ENCODE results near the gene ANO10. TPM values are rescaled to one million over a fixed set of nuclear protein-coding genes. Genes with fewer than 3 reads are reported as not detected.

Gene ANO10
- total RNA-seq, 1 experiment from 2014 or later = 32.6 TPM

GRCh38 chr3:43423639-43424038 is 198.2 kb downstream of the ANO10 start:
- H2AFZ ChIP-seq = no peak overlapping the region
- BruUV-seq (replicated peaks) = no TSS peak
- H3K27me3 ChIP-seq (ENCODE audit: insufficient read depth, low read depth) = no peaks in the 10 kb centered on the region
- no peaks in the 10 kb centered on the region for H3K9me2 ChIP-seq (ENCODE audit: insufficient read depth)
- H3K27ac ChIP-seq = no peak overlapping the region
- H3K4me3 ChIP-seq = no peak overlapping the region
- TF ChIP-seq EZH2 (IDR thresholded peaks at IDR 0.05; ENCODE audit: low read depth) (no peak), CTCF (conservative IDR thresholded peaks at IDR 0.05) (no peak)
- no peak for DNase-seq
- no peaks in the 10 kb centered on the region for H3F3A ChIP-seq (ENCODE audit: insufficient read depth, low read depth)
- no peaks in the 10 kb centered on the region for H3K36me3 ChIP-seq (ENCODE audit: low read depth)
- no peaks in the 10 kb centered on the region for H3K79me2 ChIP-seq (ENCODE audit: low read depth)
- no peaks in the 10 kb centered on the region for H3K9me3 ChIP-seq (ENCODE audit: insufficient read depth, low read depth)
- H3K4me1 ChIP-seq (replicated peaks; ENCODE audit: insufficient read depth) = no peaks in the 10 kb centered on the region
- POLR2A ChIA-PET (ENCODE audit: unreplicated experiment) = no interaction called here
- no peak overlapping the region for H3K4me2 ChIP-seq
- H4K20me1 ChIP-seq (ENCODE audit: insufficient read depth) = no peaks in the 10 kb centered on the region
- CTCF ChIA-PET = no interaction called here
- intact Hi-C loops (cut with micrococcal nuclease; ENCODE audit: unreplicated experiment) = no loop called here

GRCh38 chr3:43423142-43423541 is 198.7 kb downstream of the ANO10 start:
- Histone ChIP-seq H3K9me3 (ENCODE audit: insufficient read depth, low read depth) (no peaks in the 10 kb centered on the region), H4K20me1 (ENCODE audit: insufficient read depth) (no peaks in the 10 kb centered on the region), H3K79me2 (ENCODE audit: low read depth) (no peaks in the 10 kb centered on the region), H3K4me2 (no peak overlapping the region), H3K36me3 (ENCODE audit: low read depth) (no peaks in the 10 kb centered on the region), H2AFZ (no peak overlapping the region), H3K9me2 (ENCODE audit: insufficient read depth) (no peaks in the 10 kb centered on the region), H3K27me3 (ENCODE audit: insufficient read depth, low read depth) (no peaks in the 10 kb centered on the region), H3K4me3 (no peak overlapping the region), H3K4me1 (replicated peaks; ENCODE audit: insufficient read depth) (no peaks in the 10 kb centered on the region), H3F3A (ENCODE audit: insufficient read depth, low read depth) (no peaks in the 10 kb centered on the region), H3K27ac (no peak overlapping the region)
- intact Hi-C loops (cut with micrococcal nuclease; ENCODE audit: unreplicated experiment) = no loop called here
- TF ChIP-seq CTCF (conservative IDR thresholded peaks at IDR 0.05) (no peak), EZH2 (IDR thresholded peaks at IDR 0.05; ENCODE audit: low read depth) (no peak)
- POLR2A ChIA-PET (ENCODE audit: unreplicated experiment) = no interaction called here
- no TSS peak for BruUV-seq (replicated peaks)
- no peak for DNase-seq
- CTCF ChIA-PET = no interaction called here

- Histone ChIP-seq H3K27me3 (ENCODE audit: insufficient read depth, low read depth) (no peaks in the 10 kb centered on the region), H3F3A (ENCODE audit: insufficient read depth, low read depth) (no peaks in the 10 kb centered on the region), H3K9me3 (ENCODE audit: insufficient read depth, low read depth) (no peaks in the 10 kb centered on the region), H3K4me1 (replicated peaks; ENCODE audit: insufficient read depth) (no peaks in the 10 kb centered on the region), H3K9me2 (ENCODE audit: insufficient read depth) (no peaks in the 10 kb centered on the region), H4K20me1 (ENCODE audit: insufficient read depth) (no peaks in the 10 kb centered on the region), H3K27ac (no peak overlapping the region), H3K4me3 (no peak overlapping the region), H3K36me3 (ENCODE audit: low read depth) (no peaks in the 10 kb centered on the region), H3K79me2 (ENCODE audit: low read depth) (no peaks in the 10 kb centered on the region), H3K4me2 (no peak overlapping the region), H2AFZ (no peak overlapping the region)
- BruUV-seq (replicated peaks) = no TSS peak
- ChIA-PET POLR2A (ENCODE audit: unreplicated experiment) (no interaction called here), CTCF (no interaction called here)
- intact Hi-C loops (cut with micrococcal nuclease; ENCODE audit: unreplicated experiment) = no loop called here
- no peak for DNase-seq
- TF ChIP-seq CTCF (conservative IDR thresholded peaks at IDR 0.05) (no peak), EZH2 (IDR thresholded peaks at IDR 0.05; ENCODE audit: low read depth) (no peak)
These were observed 203.1 kb downstream of the ANO10 start for GRCh38 chr3:43418601-43419272.

All from PC-9 (cell line).